Duodenal mucosa (tissue), 2 donors: Measurements from ENCODE around the gene LIPE.
"Not testable (repeated sequence)": the region's sequence is repeated elsewhere in the genome, so short reads cannot be mapped to it uniquely, and the experiment has no call there.

Experiments
- H3K27ac ChIP-seq: one replicate; pipeline ENCODE4 v1.7.0; 2013; ENCODE audit warnings: low read depth, low read length
- H3K27me3 ChIP-seq, 2 donors: one replicate each; pipeline ENCODE4 v1.7.0; 2013; ENCODE audit warnings: low read length in 2 of 2, control low read depth in 1 of 2; ENCODE audit not compliant: insufficient read depth in 2 of 2, control insufficient read depth in 1 of 2
- H3K36me3 ChIP-seq, 2 donors: one replicate each; pipeline ENCODE4 v1.7.0; 2013; ENCODE audit warnings: low read length in 2 of 2, control low read depth in 1 of 2; ENCODE audit not compliant: insufficient read depth in 2 of 2, control insufficient read depth in 1 of 2
- H3K4me1 ChIP-seq, 2 donors: one replicate each; pipeline ENCODE4 v1.7.0; 2013; ENCODE audit warnings: low read length in 2 of 2, control low read depth in 1 of 2; ENCODE audit not compliant: insufficient read depth in 2 of 2, control insufficient read depth in 1 of 2
- H3K4me3 ChIP-seq, 2 donors: one replicate each; pipeline ENCODE4 v1.7.0; 2013; ENCODE audit warnings: low read length in 2 of 2, low read depth in 1 of 2
- H3K9ac ChIP-seq, 2 donors: one replicate each; pipeline ENCODE4 v1.7.0; 2013; ENCODE audit warnings: low read length in 2 of 2, low read depth in 1 of 2
- H3K9me3 ChIP-seq, 2 donors: one replicate each; pipeline ENCODE4 v1.7.0; 2013; ENCODE audit warnings: low read length in 2 of 2, control low read depth in 1 of 2; ENCODE audit not compliant: control insufficient read depth in 1 of 2

Gene LIPE

DNA sequence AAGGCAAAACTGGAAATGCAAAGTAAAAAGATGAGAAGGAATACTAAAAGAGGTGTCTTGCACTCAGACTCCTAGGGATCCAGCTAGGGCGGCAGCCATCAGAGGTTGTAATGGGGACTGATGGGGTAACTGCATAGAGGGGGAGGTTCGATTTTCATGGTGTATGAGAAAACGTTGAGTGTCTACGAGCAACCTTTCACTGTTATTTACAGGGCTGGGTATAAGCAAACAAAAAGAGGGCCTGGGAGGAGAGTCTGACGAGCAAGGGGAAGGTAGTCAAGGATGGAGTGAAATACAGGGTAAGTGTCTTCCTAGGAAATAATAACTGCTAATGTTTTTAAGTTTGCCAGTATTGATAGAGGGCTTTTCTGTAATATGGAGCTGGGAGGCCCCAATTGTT lies 21.1 kb upstream of the LIPE start:
- not testable (repeated sequence) for H3K27me3 ChIP-seq, H3K9me3 ChIP-seq, H3K4me3 ChIP-seq, H3K27ac ChIP-seq, H3K9ac ChIP-seq, H3K36me3 ChIP-seq
- H3K4me1 ChIP-seq, result peaks cover 17 to 29% of the 10 kb centered on the region in 2 donors

DNA sequence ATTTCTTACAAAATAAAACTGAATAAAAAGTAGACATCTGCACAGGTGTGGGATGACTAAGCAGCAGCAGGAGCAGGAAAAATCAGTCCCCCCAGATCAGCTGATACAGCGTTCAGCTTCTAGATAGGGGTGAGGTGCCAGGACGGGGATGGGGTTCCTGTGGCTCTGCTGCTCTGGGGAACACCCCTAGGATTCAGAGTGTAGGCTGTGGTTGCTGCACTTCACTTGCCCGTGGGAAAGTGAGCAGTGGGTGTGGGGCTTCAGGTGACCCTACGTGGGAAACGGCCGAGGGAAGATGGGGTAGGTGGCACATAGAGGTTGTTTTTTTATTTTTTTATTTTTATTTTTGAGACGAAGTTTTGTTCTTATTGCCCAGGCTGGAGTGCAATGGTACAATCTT lies 18.8 kb upstream of the LIPE start:
- Histone ChIP-seq H3K9ac (no peak overlapping the region), H3K36me3 (no peaks in the 10 kb centered on the region), H3K27me3 (no peaks in the 10 kb centered on the region), H3K4me1 (peaks cover 31 to 33% of the 10 kb centered on the region in 2 donors), H3K9me3 (no peaks in the 10 kb centered on the region), H3K27ac (no peak overlapping the region), H3K4me3 (no peak overlapping the region)

DNA sequence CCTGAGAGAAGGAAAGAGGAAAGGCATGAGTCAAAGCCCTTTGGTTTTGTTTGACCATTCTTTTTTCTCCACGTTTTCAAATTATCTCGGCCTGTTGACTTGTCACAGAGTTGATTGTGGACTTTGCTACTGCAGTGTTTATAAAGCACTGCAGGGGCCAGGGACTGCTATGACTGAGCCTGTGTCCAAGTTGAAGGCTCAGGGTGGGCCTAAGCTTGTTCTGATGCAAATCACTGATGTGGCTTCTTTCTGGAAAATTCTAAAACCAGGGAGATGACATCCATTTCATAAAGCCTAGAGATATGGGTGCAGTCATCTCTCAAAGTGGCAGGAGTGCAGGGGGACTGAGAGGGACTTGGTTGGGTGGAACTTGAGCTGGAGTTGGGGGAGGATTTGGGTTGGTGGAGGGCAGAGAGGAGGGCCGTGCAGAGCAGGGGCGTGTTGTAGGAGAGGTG lies 16.8 kb upstream of the LIPE start:
- H3K9me3 ChIP-seq, result no peaks in the 10 kb centered on the region
- no peak overlapping the region for H3K9ac ChIP-seq
- no peak overlapping the region for H3K27ac ChIP-seq
- H3K4me3 ChIP-seq, result no peak overlapping the region
- H3K4me1 ChIP-seq, result peaks cover 28 to 32% of the 10 kb centered on the region in 2 donors
- H3K27me3 ChIP-seq, result no peaks in the 10 kb centered on the region
- H3K36me3 ChIP-seq, result no peaks in the 10 kb centered on the region

DNA sequence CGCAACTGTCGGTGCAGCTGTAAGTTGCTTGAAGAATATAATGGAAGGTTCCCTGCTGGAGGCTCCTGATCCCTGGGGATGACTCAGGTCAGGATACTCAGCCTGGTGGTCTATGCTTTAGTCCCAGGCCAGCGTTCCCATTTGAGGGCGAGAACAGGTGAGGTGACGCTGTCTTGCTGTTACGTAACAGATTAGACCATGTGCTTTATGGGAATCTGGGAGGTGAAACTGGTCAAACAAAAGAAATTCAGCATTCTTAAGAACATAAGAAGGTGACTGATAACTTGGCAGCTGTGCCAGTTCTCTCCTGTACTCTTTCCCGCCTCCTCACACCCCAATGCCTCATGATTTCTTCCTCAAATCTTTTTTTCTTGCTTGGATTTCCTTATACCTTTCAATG lies 15.6 kb upstream of the LIPE start, which contains the start of gene CXCL17:
Gene CXCL17 (minus strand): TSS at position 114 of the 400 bp plus-strand sequence. CDS start 114 bp downstream, outside the sequence.
- Histone ChIP-seq H3K36me3 (no peaks in the 10 kb centered on the region), H3K4me1 (peaks cover 28 to 32% of the 10 kb centered on the region in 2 donors), H3K27me3 (no peaks in the 10 kb centered on the region), H3K9ac (no peak within 1 kb of the TSS), H3K4me3 (no peak within 1 kb of the TSS), H3K27ac (no peak within 1 kb of the TSS), H3K9me3 (no peaks in the 10 kb centered on the region)

DNA sequence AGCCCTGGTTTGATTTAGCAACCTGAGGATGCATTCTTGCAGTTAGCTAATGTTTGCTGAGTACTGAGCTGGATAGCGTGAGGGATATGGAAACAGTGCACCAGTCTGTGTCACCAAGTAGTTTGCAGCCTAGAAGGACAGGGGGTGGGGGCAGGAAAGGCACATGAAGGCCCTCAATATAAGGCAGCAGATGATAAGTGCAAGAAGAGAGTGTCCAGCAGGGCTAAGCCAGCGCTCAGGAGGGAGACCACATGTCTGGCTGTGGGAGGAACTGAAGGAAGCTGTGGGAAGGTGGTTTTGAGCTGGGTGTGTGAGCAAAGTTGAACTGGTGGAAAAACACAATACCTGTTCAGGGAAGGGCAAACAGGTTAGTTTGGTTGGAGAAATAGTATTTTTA lies 13.9 kb upstream of the LIPE start:
- H3K36me3 ChIP-seq, result no peaks in the 10 kb centered on the region
- no peaks in the 10 kb centered on the region for H3K27me3 ChIP-seq
- no peaks in the 10 kb centered on the region for H3K9me3 ChIP-seq
- no peak overlapping the region for H3K4me3 ChIP-seq
- no peak overlapping the region for H3K27ac ChIP-seq
- H3K4me1 ChIP-seq, result peaks cover 28 to 32% of the 10 kb centered on the region in 2 donors
- peak overlapping the region in 1 of 2 donors; percentile 32 for H3K9ac ChIP-seq

DNA sequence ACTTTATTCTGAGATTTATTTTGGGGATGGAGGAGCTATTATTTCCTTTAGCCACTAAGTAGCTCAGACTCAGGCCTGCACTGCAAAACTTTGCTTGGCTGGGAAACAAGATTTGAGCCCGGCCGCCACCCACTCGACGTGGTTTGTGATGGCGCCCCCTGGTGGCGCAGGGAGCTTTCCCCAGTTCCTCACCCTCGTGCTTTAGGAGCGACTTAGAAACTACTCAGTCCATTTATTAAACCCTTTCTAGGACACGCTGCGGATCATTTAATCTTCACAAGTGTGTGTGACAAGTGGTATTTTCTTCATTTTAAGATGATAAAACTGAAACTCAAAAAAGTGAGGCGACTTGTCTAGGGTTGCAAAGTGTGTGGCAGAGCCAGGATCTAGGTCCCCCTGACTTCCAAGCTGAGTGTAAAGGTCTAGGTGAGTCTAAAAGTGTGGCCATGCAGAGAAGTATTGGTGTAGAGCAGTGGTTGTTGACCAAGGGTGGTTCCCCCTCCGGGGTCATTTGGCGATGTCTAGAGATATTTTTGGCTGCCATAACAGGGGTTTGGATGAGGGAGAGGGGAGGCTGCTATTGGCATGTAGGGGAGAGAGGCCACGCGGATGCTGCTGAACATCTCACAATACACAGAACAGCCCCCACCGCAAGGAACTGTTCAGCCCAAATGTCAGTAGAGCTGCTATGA lies 13.3 kb upstream of the LIPE start:
- Histone ChIP-seq H3K9me3 (no peaks in the 10 kb centered on the region), H3K27me3 (no peaks in the 10 kb centered on the region), H3K4me3 (no peak overlapping the region), H3K4me1 (peaks cover 28 to 32% of the 10 kb centered on the region in 2 donors), H3K27ac (no peak overlapping the region), H3K9ac (no peak overlapping the region), H3K36me3 (no peaks in the 10 kb centered on the region)

GRCh38 chr19:42436006-42436405 lies 8.8 kb upstream of the LIPE start:
- no peak overlapping the region for H3K9ac ChIP-seq
- peaks cover 15 to 20% of the 10 kb centered on the region in 2 donors for H3K4me1 ChIP-seq
- H3K27me3 ChIP-seq, result no peaks in the 10 kb centered on the region
- H3K4me3 ChIP-seq, result no peak overlapping the region
- H3K9me3 ChIP-seq, result no peaks in the 10 kb centered on the region
- H3K27ac ChIP-seq, result no peak overlapping the region
- H3K36me3 ChIP-seq, result no peaks in the 10 kb centered on the region

DNA sequence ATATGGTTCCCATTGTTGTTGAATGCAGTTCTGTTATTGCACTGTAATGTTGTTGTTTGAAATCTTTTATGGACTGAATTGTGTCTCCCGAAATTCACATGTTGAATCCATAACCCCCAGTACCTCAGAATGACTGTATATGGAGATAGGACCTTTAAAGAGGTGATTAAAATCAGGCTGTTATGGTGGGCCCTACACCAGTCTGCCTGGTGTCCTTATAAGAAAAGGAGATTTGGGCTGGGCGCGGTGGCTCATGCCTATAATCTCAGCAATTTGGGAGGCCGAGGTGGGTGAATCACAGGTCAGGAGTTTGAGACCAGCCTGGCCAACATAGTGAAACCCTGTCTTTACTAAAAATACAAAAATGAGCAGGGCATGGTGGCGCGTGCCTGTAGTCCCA lies 8.1 kb upstream of the LIPE start:
- H3K27me3 ChIP-seq, result no peaks in the 10 kb centered on the region
- no peaks in the 10 kb centered on the region for H3K36me3 ChIP-seq
- H3K9ac ChIP-seq, result no peak overlapping the region
- H3K4me1 ChIP-seq, result peaks cover 8 to 13% of the 10 kb centered on the region in 2 donors
- H3K27ac ChIP-seq, result no peak overlapping the region
- no peaks in the 10 kb centered on the region for H3K9me3 ChIP-seq
- H3K4me3 ChIP-seq, result no peak overlapping the region

DNA sequence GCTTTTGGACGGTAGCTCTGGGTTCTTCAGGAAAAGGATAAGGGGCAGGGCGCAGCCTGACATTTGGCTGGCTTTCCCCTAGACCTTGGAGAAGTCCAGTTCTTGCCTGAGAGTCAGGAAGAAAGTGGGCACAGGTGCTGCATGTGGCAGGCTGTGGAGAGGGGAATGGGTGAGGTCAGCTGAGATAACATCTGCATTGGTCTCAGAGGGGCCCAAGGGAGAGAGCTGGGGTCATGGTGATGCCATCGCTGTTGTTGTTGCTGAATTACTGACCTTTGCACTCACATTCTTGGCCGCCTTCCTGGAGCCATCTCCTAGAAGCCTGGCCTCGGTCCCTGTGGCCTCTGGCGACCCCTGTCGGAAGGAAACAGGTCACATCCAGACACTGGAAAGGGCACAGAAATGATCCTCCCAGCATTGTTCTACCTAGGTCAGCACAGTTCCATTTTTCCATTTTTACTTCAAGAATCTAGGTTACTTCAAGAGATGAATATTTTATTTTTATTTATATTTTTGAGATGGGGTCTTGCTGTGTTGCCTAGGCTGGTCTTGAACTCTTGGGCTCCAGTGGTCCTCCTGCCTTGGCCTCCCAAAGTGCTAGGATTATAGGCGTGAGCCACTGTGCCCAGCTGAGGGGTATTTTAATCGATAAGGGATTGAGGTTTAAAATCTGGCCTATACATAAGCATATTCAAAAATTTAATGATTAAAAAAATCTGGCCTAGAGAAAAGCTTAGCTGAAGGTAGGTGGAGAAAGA lies 6.5 kb upstream of the LIPE start:
- Histone ChIP-seq H3K36me3 (no peaks in the 10 kb centered on the region), H3K4me1 (peaks cover 6 to 12% of the 10 kb centered on the region in 2 donors), H3K9me3 (no peaks in the 10 kb centered on the region), H3K9ac (no peak overlapping the region), H3K4me3 (no peak overlapping the region), H3K27ac (no peak overlapping the region), H3K27me3 (no peaks in the 10 kb centered on the region)

GRCh38 chr19:42431486-42431885 lies 4.3 kb upstream of the LIPE start:
- no peaks in the 10 kb centered on the region for H3K9me3 ChIP-seq
- peaks cover 6 to 12% of the 10 kb centered on the region in 2 donors for H3K4me1 ChIP-seq
- H3K27ac ChIP-seq, result no peak overlapping the region
- H3K9ac ChIP-seq, result no peak overlapping the region
- H3K4me3 ChIP-seq, result no peak overlapping the region
- H3K27me3 ChIP-seq, result no peaks in the 10 kb centered on the region
- no peaks in the 10 kb centered on the region for H3K36me3 ChIP-seq
